Astrocyte of the spinal cord (primary cell): ENCODE results near the gene TARS2.

Experiments used
- DNase-seq: peaks from one replicate; pipeline ENCODE4 v3.0.0; 2011; ENCODE audit warnings: low read depth, low spot score
- H3K4me3 ChIP-seq: 2 replicates; pipeline ENCODE4 v1.5.1; 2011; ENCODE audit warnings: low read depth, mild to moderate bottlenecking, low read length, moderate library complexity
- in situ Hi-C: cut with HindIII; loops from 2 replicates; pipeline ENCODE4 v1.10.0; 2017; ENCODE audit warnings: low sequenced_read_pairs
- TF ChIP-seq, protein P1 (sequence below): IDR thresholded peaks from 2 replicates; pipeline ENCODE4 v1.5.1; 2012; ENCODE audit warnings: low read depth, mild to moderate bottlenecking, low read length, inconsistent platforms

Gene TARS2

DNA sequence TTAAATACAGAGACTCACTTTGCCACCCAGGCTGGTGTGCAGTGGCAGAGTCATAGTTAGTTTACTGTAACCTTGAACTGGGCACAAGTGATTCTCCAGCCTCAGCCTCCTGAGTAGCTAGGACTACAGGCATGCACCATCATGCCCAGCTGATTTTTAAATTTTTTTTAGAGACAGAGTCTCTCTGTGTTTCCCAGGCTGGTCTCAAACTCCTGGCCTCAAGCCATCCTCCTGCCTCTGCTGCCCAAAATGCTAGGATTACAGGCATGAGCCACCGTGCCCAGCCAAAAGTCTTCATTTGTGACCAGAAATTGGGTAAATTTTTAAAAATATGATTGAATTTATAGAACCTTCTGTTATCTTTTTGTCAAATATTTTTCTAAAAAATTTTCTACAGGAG is 17.9 kb upstream of the TARS2 start:
- H3K4me3 ChIP-seq, result no peak overlapping the region
- DNase-seq, result no peak
- TF ChIP-seq, protein P1, sequence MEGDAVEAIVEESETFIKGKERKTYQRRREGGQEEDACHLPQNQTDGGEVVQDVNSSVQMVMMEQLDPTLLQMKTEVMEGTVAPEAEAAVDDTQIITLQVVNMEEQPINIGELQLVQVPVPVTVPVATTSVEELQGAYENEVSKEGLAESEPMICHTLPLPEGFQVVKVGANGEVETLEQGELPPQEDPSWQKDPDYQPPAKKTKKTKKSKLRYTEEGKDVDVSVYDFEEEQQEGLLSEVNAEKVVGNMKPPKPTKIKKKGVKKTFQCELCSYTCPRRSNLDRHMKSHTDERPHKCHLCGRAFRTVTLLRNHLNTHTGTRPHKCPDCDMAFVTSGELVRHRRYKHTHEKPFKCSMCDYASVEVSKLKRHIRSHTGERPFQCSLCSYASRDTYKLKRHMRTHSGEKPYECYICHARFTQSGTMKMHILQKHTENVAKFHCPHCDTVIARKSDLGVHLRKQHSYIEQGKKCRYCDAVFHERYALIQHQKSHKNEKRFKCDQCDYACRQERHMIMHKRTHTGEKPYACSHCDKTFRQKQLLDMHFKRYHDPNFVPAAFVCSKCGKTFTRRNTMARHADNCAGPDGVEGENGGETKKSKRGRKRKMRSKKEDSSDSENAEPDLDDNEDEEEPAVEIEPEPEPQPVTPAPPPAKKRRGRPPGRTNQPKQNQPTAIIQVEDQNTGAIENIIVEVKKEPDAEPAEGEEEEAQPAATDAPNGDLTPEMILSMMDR, result no peak
- in situ Hi-C loops, result no loop called here

DNA sequence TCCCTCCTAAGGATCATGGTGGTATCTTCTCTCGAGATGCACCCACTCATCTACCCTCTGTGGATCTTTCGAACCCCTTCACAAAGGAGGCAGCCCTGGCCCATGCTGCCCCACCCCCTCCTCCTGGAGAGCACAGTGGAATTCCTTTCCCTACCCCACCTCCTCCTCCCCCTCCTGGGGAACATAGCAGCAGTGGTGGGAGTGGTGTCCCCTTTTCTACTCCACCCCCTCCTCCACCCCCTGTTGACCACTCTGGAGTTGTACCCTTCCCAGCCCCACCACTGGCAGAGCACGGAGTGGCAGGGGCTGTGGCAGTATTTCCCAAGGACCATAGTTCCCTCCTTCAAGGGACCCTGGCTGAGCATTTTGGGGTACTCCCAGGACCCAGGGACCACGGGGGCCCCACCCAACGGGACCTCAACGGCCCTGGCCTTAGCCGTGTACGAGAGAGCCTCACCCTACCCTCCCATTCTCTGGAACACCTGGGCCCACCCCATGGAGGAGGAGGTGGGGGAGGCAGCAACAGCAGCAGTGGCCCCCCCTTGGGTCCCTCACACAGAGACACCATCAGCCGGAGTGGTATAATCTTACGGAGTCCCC is 14.5 kb upstream of the TARS2 start:
- in situ Hi-C loops, result no loop called here
- TF ChIP-seq, protein P1, result no peak
- DNase-seq, result no peak

DNA sequence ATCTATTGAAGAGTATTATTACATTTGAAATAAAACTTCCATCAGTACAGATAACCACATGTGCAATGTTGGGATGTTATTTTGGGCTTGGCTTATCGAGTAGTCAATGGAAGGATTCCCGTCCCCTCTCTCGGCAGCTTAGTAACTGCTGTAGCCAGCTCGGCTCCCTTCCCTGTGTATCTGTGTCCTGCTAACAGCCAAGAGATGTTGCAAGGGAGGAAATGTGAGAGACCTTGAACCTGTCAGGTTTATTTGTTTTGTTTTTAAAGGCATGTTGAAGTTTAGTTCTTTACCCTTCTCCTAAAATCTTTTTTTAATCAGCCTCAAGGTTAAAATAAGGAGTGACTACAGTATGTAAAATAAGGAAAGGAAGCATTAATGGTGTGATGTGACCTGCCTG is 13.6 kb upstream of the TARS2 start:
- in situ Hi-C loops, result no loop called here
- TF ChIP-seq, protein P1, result no peak
- H3K4me3 ChIP-seq, result no peak overlapping the region
- DNase-seq, result no peak

More for the DNA sequence above, 14.5 kb upstream of the TARS2 start:
- no peak overlapping the region for H3K4me3 ChIP-seq

DNA sequence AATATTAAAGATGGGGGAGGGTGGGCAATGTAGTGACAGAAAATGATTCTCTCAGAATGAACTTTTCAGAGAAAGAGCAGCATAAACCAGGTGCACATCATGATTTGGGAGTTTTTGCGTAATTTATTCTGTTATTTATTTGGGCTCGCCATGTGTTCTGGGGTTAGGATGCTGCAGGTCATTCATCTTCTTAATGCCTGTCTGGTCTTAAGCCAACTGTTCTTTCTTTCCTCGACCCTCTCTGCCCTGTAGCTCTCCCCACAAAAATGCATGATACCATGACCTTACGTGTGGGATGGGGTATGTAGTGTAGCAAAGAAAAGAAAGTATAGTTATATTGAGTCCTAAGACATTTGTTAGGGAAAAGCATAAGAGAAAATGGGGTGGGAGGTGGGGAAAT is 12.3 kb upstream of the TARS2 start:
- TF ChIP-seq, protein P1, result no peak
- DNase-seq, result no peak
- in situ Hi-C loops, result no loop called here
- H3K4me3 ChIP-seq, result no peak overlapping the region

DNA sequence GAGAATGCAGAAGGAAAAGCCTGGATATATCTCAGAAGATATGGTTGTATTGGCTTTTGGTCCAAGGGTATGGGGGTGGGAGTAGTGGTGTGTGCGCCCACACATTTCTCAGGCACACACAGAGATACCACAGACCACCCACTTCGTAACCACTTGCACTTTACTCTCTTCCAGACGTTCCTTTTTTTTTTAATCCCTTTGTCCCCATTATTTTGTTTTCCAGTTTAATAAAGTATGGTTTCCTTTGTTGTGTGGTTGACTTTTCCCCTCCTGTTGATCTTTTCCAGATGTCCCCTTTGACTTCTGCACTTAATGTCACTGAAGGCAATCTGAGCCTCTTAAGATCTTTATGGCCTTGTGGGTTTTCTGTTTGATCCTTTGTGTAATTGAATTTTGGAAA is 10.5 kb upstream of the TARS2 start:
- DNase-seq, result no peak
- H3K4me3 ChIP-seq, result no peak overlapping the region
- TF ChIP-seq, protein P1, result no peak
- in situ Hi-C loops, result no loop called here

DNA sequence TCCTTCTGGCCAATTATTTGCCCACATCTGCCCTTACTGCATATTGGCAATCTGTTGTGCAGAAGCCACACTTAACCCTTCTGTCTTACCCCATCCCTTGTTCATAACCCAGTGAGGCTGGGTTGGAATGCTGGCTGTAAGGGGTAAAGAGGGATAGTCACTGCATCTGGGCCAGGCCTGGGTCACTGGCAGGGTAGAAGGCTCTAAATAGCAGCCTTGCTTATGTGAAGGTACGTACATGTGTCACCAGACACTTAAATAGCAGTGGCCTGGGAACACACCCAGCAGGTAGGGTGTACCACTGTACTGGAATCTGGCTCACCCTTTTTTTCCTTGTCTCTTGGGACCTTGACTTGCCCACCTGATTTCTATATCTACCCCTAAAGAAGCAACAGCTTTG is 9.9 kb upstream of the TARS2 start:
- TF ChIP-seq, protein P1, result no peak
- no peak for DNase-seq
- in situ Hi-C loops, result no loop called here
- H3K4me3 ChIP-seq, result no peak overlapping the region

DNA sequence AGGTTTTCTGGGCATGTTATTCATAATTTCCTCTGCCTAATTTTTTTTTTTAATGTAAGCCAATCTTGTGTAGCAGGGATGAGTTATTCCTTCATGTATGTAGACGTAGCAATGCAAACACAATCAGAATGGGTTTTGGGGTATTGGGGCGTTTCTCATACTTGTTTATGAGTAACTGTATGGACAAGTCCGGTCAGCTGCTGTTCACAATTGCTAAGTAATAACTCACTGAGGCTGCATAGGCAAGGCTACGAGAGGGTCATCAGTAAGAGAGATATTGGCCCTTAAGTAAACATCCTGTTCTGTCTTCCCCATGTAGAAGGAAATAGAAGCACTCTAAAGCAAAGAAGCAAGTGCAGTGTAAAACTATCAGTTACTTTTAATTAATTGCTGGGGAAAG is 9.5 kb upstream of the TARS2 start:
- no peak for DNase-seq
- no peak overlapping the region for H3K4me3 ChIP-seq
- TF ChIP-seq, protein P1, result no peak
- in situ Hi-C loops, result no loop called here
